ENCODE results near the gene PCNA. TPM values are rescaled to one million over a fixed set of nuclear protein-coding genes. Genes with fewer than 3 reads are reported as not detected.
A peak's percentile ranks its signal among the peaks of the same experiment; 100 is the strongest.

PCNA gene
- total RNA-seq, 4 donors from 2014 or later = 58.9 to 160 (median 97.1) TPM

DNA sequence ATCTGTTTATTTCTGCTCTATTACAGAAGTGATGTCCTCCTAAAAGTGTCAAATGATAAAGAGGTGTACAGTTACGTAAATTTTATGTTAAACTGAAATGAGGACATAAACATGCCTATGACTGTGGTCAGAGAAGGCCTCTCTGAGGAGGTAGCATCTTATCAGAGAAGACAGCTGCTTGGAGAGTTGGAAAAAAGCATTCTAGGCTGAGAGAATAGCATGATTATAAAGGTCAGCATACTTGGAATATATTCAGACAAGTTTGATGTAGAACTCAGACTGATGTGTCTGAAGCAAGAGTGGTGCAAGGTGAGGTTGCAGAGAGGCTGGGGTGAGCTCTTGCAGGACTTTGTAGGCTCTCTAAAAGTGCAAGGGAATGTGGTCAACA is 3.1 kb upstream of the PCNA start:
- DNase-seq = no peak
- Histone ChIP-seq H3K27me3 (no peaks in the 10 kb centered on the region), H3K4me1 (peaks cover 8 to 36% (median 15%) of the 10 kb centered on the region in 3 donors), H3K36me3 (peaks cover 0 to under 1% (median 0%) of the 10 kb centered on the region in 3 donors), H3K4me3 (no peak overlapping the region), H3K9me3 (no peaks in the 10 kb centered on the region), H3K27ac (no peak overlapping the region)
- WGBS, 2 donors = 93 to 100% methylated on average over 1 of the region's 1 CpG
- intact Hi-C loops (cut with DNase I) = no loop called here
- TF ChIP-seq POLR2A (IDR thresholded peaks at IDR 0.05) = no peak
- TF ChIP-seq, protein P1, sequence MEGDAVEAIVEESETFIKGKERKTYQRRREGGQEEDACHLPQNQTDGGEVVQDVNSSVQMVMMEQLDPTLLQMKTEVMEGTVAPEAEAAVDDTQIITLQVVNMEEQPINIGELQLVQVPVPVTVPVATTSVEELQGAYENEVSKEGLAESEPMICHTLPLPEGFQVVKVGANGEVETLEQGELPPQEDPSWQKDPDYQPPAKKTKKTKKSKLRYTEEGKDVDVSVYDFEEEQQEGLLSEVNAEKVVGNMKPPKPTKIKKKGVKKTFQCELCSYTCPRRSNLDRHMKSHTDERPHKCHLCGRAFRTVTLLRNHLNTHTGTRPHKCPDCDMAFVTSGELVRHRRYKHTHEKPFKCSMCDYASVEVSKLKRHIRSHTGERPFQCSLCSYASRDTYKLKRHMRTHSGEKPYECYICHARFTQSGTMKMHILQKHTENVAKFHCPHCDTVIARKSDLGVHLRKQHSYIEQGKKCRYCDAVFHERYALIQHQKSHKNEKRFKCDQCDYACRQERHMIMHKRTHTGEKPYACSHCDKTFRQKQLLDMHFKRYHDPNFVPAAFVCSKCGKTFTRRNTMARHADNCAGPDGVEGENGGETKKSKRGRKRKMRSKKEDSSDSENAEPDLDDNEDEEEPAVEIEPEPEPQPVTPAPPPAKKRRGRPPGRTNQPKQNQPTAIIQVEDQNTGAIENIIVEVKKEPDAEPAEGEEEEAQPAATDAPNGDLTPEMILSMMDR (IDR thresholded peaks at IDR 0.05) = no peak

DNA sequence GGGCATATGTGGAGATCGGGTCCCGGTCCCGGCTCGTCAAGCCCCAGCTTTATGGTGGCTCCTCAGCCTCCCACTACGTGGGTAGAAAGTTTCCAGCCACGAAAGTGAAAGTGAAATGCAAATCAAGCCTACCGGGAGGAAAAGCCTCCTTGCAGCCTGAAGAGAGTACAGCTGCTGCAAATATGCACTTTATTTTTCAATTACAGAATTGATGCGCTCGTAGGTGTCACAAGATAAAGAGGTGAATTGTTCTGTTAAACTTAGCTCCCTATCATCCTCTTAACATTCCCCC is 373 bp upstream of the PCNA start:
- peaks cover 0 to 35% (median 25%) of the 10 kb centered on the region in 3 donors for H3K4me1 ChIP-seq
- intact Hi-C loops (cut with DNase I) = no loop called here
- DNase-seq = no peak
- no peaks in the 10 kb centered on the region for H3K9me3 ChIP-seq
- TF ChIP-seq, protein P1 (IDR thresholded peaks at IDR 0.05) = no peak
- TF ChIP-seq POLR2A (IDR thresholded peaks at IDR 0.05) = no peak
- no peaks in the 10 kb centered on the region for H3K27me3 ChIP-seq
- 0 to 1% methylated on average over 6 to 8 of the region's 9 CpGs for WGBS, 2 donors
- H3K27ac ChIP-seq = peak overlapping the region; percentile 86 to 97 (median 95)
- peaks cover 6 to 28% (median 10%) of the 10 kb centered on the region in 3 donors for H3K36me3 ChIP-seq
- H3K4me3 ChIP-seq = peak overlapping the region; percentile 59 to 87 (median 82)

DNA sequence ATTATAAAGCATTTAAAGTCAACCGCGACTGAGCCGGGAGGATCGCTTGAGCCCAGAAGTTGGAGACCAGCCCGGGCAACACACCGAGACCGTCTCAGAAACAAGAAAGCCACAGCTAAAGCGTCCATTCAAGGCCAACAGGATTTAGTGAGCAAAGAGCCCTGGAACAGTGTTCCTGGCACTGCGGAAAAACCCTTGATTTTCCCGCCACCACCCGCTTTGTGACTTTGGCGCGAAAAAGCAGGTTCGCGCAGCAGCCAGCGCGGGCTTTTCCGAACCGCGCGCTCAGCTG is 669 bp downstream of the PCNA start:
- Histone ChIP-seq H3K27me3 (no peaks in the 10 kb centered on the region), H3K4me1 (peaks cover 0 to 35% (median 25%) of the 10 kb centered on the region in 3 donors), H3K9me3 (no peaks in the 10 kb centered on the region), H3K4me3 (peak overlapping the region; percentile 59 to 87 (median 82)), H3K36me3 (peaks cover 6 to 39% (median 10%) of the 10 kb centered on the region in 3 donors), H3K27ac (peak overlapping the region; percentile 86 to 97 (median 95))
- 0% methylated on average over 7 to 10 of the region's 21 CpGs for WGBS, 2 donors
- intact Hi-C loops (cut with DNase I) = no loop called here
- DNase-seq = no peak
- TF ChIP-seq POLR2A (IDR thresholded peaks at IDR 0.05) = no peak
- TF ChIP-seq, protein P1 (IDR thresholded peaks at IDR 0.05) = no peak

GRCh38 chr20:5118220-5119142 is 1.3 kb downstream of the PCNA start:
- H3K27ac ChIP-seq = peak overlapping the region; percentile 86 to 97 (median 95)
- H3K4me3 ChIP-seq = peak overlapping the region; percentile 59 to 87 (median 82)
- WGBS, 2 donors = 2 to 5% methylated on average over 21 to 23 of the region's 23 CpGs
- DNase-seq = no peak
- H3K9me3 ChIP-seq = no peaks in the 10 kb centered on the region
- intact Hi-C loops (cut with DNase I) = no loop called here
- no peak for TF ChIP-seq POLR2A (IDR thresholded peaks at IDR 0.05)
- TF ChIP-seq, protein P1 (IDR thresholded peaks at IDR 0.05) = no peak
- peaks cover 6 to 40% (median 10%) of the 10 kb centered on the region in 3 donors for H3K36me3 ChIP-seq
- peaks cover 0 to 40% (median 29%) of the 10 kb centered on the region in 3 donors for H3K4me1 ChIP-seq
- no peaks in the 10 kb centered on the region for H3K27me3 ChIP-seq

- peaks cover 0 to 49% (median 32%) of the 10 kb centered on the region in 3 donors for H3K4me1 ChIP-seq
- DNase-seq = no peak
- no peak overlapping the region for H3K27ac ChIP-seq
- H3K36me3 ChIP-seq = peaks cover 6 to 40% (median 10%) of the 10 kb centered on the region in 3 donors
- WGBS, 2 donors = 42 to 52% methylated on average over 3 of the region's 3 CpGs
- H3K9me3 ChIP-seq = no peaks in the 10 kb centered on the region
- H3K27me3 ChIP-seq = no peaks in the 10 kb centered on the region
- no peak for TF ChIP-seq POLR2A (IDR thresholded peaks at IDR 0.05)
- TF ChIP-seq, protein P1 (IDR thresholded peaks at IDR 0.05) = no peak
- intact Hi-C loops (cut with DNase I) = no loop called here
- no peak overlapping the region for H3K4me3 ChIP-seq
Measured at GRCh38 chr20:5116875-5117274, 2.9 kb downstream of the PCNA start.

All from esophagus squamous epithelium (tissue), 5 donors.